ENCODE results near the gene FBXO27.

Gene FBXO27

DNA sequence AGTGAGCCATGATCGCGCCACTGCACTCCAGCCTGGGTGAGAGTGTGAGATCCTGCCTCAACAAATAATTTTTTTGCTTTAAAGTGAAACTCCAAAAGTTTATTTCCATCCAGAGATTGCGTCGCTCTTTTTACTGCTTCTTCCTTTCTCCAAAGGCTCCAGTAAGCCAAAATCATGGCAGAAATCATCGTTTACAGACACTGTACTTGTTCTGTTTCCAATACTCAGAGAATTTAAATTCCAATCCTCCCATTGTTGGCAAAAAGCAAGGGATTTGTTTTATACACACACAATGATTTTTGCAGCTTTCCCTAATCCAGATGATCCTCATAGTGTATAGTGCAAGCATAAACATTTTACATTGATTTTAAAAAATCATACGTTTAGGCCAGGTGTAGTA, 15.3 kb downstream of the FBXO27 start:
- Histone ChIP-seq H3K4me3 (IDR thresholded peaks at IDR 0.05; ENCODE audit: insufficient read depth, low read depth, low read length) (no peak overlapping the region), H3K4me1 (ENCODE audit: low read depth, poor library complexity, severe bottlenecking) (peaks cover 4% of the 10 kb centered on the region), H3K4me2 (no peak overlapping the region), H4K20me1 (ENCODE audit: insufficient read depth) (no peaks in the 10 kb centered on the region), H2AFZ (ENCODE audit: low read depth) (no peak overlapping the region), H3K27ac (no peak overlapping the region), H3K36me3 (ENCODE audit: insufficient read depth) (no peaks in the 10 kb centered on the region), H3K9ac (no peak overlapping the region), H3K79me2 (ENCODE audit: insufficient read depth, low read depth) (no peaks in the 10 kb centered on the region), H3K27me3 (ENCODE audit: insufficient read depth, low read depth) (no peaks in the 10 kb centered on the region)
- TF ChIP-seq, protein P1, sequence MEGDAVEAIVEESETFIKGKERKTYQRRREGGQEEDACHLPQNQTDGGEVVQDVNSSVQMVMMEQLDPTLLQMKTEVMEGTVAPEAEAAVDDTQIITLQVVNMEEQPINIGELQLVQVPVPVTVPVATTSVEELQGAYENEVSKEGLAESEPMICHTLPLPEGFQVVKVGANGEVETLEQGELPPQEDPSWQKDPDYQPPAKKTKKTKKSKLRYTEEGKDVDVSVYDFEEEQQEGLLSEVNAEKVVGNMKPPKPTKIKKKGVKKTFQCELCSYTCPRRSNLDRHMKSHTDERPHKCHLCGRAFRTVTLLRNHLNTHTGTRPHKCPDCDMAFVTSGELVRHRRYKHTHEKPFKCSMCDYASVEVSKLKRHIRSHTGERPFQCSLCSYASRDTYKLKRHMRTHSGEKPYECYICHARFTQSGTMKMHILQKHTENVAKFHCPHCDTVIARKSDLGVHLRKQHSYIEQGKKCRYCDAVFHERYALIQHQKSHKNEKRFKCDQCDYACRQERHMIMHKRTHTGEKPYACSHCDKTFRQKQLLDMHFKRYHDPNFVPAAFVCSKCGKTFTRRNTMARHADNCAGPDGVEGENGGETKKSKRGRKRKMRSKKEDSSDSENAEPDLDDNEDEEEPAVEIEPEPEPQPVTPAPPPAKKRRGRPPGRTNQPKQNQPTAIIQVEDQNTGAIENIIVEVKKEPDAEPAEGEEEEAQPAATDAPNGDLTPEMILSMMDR (conservative IDR thresholded peaks at IDR 0.05; ENCODE audit: low read depth, low read length) = no peak

DNA sequence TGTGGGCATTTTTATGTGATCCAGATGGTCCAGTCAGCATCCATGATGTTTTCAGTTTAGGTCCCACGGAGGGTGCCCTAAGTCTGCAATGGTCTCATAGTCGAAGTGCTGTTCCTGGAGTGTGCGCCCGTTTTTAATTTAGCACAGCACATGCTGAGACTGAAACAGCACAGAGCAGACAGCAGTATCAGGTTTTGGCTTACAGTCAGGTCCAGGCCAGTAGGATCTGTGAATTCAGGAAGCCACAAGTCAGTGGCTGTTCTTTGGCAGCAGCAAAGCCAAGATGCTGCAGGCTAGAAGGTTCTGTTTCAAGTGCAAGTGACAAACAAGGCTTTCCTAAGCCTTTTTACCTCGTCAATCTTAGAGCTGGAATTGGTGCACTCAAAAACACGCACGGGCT, 18.3 kb downstream of the FBXO27 start:
- Histone ChIP-seq H3K79me2 (ENCODE audit: insufficient read depth, low read depth) (no peaks in the 10 kb centered on the region), H2AFZ (ENCODE audit: low read depth) (no peak overlapping the region), H3K4me1 (ENCODE audit: low read depth, poor library complexity, severe bottlenecking) (peaks cover 4% of the 10 kb centered on the region), H4K20me1 (ENCODE audit: insufficient read depth) (no peaks in the 10 kb centered on the region), H3K4me3 (IDR thresholded peaks at IDR 0.05; ENCODE audit: insufficient read depth, low read depth, low read length) (no peak overlapping the region), H3K9ac (no peak overlapping the region), H3K36me3 (ENCODE audit: insufficient read depth) (no peaks in the 10 kb centered on the region), H3K27me3 (ENCODE audit: insufficient read depth, low read depth) (no peaks in the 10 kb centered on the region), H3K27ac (no peak overlapping the region; the same call in 1 of the 2 replicates), H3K4me2 (no peak overlapping the region)
- TF ChIP-seq, protein P1 (conservative IDR thresholded peaks at IDR 0.05; ENCODE audit: low read depth, low read length) = no peak

DNA sequence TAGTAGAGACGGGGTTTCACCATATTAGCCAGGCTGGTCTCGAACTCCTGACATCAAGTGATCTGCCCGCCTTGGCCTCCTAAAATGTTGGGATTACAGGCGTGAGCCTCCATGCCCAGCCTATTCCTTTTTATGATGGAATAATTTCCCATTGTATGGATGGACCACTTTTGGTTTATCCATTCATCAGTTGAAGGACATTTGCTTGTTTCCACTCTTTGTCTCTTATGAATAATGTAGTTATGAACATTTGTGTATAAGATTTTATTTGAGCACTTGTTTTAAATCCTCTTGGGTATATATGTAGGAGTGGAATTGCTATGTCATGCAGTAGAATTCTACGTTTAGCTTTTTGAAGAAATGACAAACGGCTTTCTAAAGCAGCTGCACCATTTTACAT, 23.3 kb downstream of the FBXO27 start:
- H4K20me1 ChIP-seq (ENCODE audit: insufficient read depth) = no peaks in the 10 kb centered on the region
- H3K27me3 ChIP-seq (ENCODE audit: insufficient read depth, low read depth) = no peaks in the 10 kb centered on the region
- H3K36me3 ChIP-seq (ENCODE audit: insufficient read depth) = no peaks in the 10 kb centered on the region
- no peak overlapping the region for H3K27ac ChIP-seq
- TF ChIP-seq, protein P1 (conservative IDR thresholded peaks at IDR 0.05; ENCODE audit: low read depth, low read length) = no peak
- H3K79me2 ChIP-seq (ENCODE audit: insufficient read depth, low read depth) = no peaks in the 10 kb centered on the region
- H2AFZ ChIP-seq (ENCODE audit: low read depth) = no peak overlapping the region
- H3K4me2 ChIP-seq = no peak overlapping the region
- H3K4me3 ChIP-seq (IDR thresholded peaks at IDR 0.05; ENCODE audit: insufficient read depth, low read depth, low read length) = no peak overlapping the region
- peaks cover 28% of the 10 kb centered on the region for H3K4me1 ChIP-seq (ENCODE audit: low read depth, poor library complexity, severe bottlenecking)
- H3K9ac ChIP-seq = no peak overlapping the region

DNA sequence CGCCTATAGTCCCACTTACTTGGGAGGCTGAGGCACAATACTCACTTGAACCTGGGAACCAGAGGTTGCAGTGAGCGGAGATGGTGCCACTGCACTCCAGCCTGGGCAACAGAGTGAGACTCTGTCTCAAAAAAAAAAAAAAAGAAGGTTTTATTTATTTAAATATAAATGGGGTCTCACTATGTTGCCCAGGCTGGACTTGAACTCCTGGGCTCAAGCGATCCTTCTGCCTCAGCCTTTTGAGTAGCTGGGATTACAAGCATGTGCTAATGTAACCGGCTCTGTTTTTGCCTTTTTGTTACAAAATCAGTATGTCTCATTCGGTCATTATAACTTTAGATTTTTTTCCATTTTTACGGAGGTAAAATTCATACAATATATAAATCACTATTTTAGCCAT, 24.2 kb downstream of the FBXO27 start:
- no peak overlapping the region for H3K27ac ChIP-seq
- H3K4me3 ChIP-seq (IDR thresholded peaks at IDR 0.05; ENCODE audit: insufficient read depth, low read depth, low read length) = no peak overlapping the region
- H3K4me1 ChIP-seq (ENCODE audit: low read depth, poor library complexity, severe bottlenecking) = peaks cover 26% of the 10 kb centered on the region
- no peaks in the 10 kb centered on the region for H3K79me2 ChIP-seq (ENCODE audit: insufficient read depth, low read depth)
- no peak overlapping the region for H2AFZ ChIP-seq (ENCODE audit: low read depth)
- H3K4me2 ChIP-seq = no peak overlapping the region
- H4K20me1 ChIP-seq (ENCODE audit: insufficient read depth) = no peaks in the 10 kb centered on the region
- H3K27me3 ChIP-seq (ENCODE audit: insufficient read depth, low read depth) = no peaks in the 10 kb centered on the region
- no peak overlapping the region for H3K9ac ChIP-seq
- TF ChIP-seq, protein P1 (conservative IDR thresholded peaks at IDR 0.05; ENCODE audit: low read depth, low read length) = no peak
- no peaks in the 10 kb centered on the region for H3K36me3 ChIP-seq (ENCODE audit: insufficient read depth)
